DMS 273 (cell line): ENCODE results near the gene BTBD9.

Source experiments
- DNase-seq: peaks from one replicate; lab custom pipeline; 2025; ENCODE audit not compliant: unreplicated experiment; lab: John Stamatoyannopoulos, UW

BTBD9 gene

GRCh38 chr6:38153076-38153797 lies 486.5 kb downstream of the BTBD9 start:
- peak; percentile 23 for DNase-seq

- DNase-seq: no peak
These were observed 487.1 kb downstream of the BTBD9 start for GRCh38 chr6:38152620-38153019.

DNA sequence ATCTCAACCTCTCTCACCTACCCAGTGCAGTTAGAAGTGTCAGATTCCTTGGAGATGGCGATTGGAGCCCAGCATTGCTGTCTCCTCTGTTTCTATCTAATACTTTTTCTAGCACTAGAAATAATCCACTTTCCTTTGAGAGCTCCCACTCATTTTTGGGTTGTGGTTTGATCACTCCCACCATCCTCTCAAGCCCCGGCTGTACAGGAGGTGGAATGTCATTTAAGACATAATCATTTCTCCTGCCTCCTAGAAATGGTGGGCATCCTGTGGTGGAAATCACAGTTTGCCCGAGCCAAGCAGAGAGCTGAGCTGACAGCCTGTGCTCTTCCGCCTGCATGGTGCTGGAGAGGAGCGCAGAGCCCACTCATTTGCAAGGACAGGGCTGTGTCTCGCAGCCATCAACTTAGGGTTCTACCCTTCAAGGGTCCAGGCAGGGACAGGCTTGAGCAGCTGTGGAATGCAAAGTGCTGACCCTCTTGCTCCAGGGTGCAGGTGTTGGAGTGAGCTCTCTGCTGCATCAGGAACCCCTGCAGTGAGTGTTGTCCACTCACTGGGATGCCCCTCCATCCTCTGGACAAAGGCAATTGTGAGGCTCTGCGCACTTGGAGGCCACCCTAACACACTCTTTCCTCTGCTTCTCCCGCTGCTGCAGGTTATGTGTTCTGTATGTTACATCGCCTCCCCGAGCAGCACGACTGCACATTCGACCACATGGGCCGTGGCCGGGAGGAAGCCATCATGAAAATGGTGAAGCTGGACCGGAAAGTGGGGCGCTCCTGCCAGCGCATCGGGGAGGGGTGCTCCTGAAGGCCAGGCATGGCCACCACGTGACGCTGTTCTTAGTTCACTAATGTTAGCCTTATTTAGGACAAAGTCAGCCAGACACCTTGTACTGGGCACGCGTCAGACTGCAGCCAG lies 487.9 kb downstream of the BTBD9 start:
- DNase-seq: no peak

DNA sequence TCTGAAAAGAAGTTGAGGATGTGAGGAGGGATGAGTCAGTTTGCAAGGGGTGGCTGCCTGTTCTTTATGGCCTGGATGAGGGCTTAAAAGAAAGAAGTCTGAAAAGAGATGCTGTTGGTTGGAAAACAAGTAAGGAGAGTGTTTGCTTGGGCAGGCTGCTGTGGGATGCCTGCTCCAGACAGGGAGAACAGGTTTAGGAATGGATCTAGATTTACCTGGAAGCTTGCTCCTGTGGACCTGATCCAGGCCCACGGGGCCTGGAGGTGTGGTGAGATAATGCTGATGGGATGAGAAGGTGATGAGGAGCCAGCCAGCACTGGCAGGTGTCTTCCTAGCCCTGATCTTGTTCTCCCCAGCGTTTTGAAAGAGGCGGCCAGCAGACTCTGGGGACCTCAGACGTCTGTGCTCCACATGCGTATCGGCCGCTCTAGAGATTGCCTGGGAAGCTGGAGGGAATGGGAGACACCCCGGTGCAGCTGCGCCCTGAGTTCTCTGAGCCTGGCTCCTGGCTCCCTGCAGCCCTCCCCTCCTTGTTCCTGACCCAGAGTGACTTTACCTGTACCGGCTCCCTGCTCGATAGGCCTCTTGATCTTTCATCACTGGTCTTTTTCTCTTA lies 488.9 kb downstream of the BTBD9 start:
- no peak for DNase-seq

GRCh38 chr6:38150021-38150420 lies 489.7 kb downstream of the BTBD9 start:
- no peak for DNase-seq

DNA sequence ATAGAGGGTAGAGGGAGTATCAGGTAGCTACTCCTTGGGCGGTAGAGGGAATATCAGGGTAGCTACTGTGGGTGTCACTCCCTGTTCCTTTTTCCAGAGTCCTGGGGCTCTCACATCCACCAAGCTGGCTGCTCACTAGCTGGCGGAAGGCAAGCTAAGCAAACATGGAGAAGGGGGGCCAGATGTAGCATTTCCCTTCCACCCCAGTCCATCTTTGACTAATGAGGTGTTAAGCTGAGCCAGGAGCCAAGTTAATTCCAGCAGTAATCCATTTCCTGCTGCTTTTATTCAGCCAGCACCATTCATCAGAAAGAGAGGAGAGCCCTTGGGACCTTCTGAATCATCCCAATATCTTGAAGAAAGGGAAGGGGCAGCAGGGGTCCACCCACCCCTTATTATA lies 490.2 kb downstream of the BTBD9 start:
- DNase-seq: no peak

GRCh38 chr6:38148606-38149005 lies 491.1 kb downstream of the BTBD9 start:
- DNase-seq: no peak

GRCh38 chr6:38146734-38147027 lies 493.0 kb downstream of the BTBD9 start:
- DNase-seq: no peak

DNA sequence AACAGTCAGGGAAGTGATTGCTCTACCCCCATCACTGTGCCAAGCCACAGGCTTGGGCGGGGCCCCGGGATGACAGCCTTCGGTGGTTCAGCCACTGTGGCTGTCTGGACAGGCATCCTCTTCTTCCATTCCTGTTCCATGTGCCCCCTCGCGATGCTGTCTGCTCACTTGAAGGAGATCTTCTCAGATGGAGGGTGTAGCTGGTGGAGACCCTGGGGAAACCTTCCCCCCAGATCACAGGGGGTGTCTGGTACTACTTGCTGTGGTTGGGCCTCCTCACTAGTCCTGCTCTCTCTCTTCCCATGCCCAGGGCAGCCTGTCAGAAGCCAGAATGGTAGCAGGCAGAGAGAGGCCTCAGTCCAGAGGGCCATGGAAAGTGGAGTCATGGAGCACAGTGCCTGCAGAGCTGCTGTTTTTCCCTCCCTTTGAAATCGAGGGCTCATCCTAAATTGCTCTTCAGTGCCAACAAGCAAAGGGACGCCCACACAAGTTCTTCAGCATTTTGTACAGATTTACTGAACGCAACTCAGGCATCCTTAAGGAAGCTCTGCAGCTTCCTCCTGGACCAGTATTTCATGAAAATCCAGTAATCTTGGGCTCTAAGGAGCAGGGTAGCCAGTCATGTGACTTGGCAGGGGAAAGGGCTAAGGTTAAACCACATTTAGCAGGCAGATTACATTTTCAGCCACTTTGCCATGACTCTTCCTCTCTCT lies 493.6 kb downstream of the BTBD9 start:
- no peak for DNase-seq

GRCh38 chr6:38144365-38144945 lies 495.3 kb downstream of the BTBD9 start:
- DNase-seq: no peak

- no peak for DNase-seq
These were observed 496.3 kb downstream of the BTBD9 start for GRCh38 chr6:38143191-38144150.

- no peak for DNase-seq
These were observed 497.4 kb downstream of the BTBD9 start for GRCh38 chr6:38142178-38142902.

DNA sequence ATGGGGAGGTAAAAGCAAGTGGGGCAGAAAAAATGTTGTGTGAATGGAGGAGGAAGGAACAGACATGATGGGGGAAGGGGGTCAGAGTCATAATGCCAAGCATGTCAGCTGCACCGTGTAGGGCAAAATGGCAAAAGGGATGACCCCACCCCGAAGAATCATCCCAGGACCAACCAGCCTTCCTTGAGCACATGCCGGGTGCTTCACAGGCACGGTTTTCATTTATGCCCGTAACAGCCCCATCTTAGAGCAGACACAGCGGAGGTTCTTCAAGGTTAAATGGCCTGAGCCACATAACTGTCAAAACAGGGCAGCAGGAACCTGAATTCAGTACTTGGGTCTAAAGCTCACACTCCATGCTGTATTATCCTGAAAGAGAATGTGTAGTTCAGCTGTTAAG lies 498.0 kb downstream of the BTBD9 start:
- DNase-seq: no peak

DNA sequence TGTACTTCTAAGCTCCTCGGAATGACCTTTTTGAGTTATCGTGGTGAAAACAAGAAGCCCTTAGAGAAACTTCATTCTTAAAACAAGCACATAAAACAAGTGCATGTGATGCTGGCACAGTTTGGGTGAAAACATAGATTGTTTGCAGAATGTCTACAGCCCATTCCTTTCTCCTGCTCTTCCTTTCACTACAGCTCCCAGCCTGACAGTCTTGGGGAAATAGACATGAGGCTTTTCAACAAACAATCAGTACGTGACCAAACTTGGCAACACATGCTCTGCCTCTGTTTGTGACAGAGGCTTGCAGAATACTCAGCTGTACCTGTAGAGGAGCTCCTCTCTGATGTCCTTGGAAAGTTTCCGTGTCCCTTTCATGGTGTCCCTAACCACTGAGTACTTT lies 498.6 kb downstream of the BTBD9 start:
- DNase-seq: no peak

DNA sequence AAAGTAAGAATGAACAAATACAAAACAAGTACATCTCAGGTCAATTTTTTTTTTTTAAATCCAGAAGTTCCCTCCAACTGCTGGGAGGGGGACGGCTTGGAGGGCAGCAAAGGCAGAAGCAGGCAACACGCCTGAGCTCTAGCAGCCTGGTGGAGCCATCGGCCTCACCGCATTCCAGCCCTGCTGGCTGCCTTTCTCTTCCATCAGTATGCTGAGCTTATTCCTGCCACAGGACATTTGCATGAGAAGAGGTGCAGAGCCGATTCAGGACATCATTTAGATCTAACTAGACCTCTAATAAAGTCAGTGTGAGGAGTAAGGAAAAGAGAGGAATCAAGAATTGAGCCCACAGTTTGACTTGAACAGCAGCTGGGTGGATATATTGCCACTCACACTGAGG lies 501.4 kb downstream of the BTBD9 start:
- no peak for DNase-seq

- no peak for DNase-seq
These were observed 502.0 kb downstream of the BTBD9 start for GRCh38 chr6:38137608-38138265.

- DNase-seq: no peak
These were observed 503.2 kb downstream of the BTBD9 start for GRCh38 chr6:38136547-38136946.

DNA sequence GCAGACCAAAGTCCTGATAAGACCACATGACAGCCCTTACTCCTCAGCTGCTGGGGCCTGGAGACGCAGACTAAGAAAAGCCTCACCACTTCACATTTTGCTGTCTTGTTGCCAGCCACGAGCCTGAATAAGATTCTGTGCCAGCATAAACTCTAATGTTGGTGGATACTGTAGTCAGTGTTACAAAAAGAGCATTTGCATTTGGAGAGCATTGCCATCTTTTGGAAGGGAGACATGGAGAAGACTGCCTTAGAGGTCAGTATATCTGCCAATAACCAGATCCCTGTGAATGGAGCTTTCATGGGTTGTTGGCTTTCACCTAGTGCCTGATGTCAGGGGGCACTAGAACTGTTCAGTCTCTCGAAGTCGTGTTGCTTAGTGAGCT lies 505.0 kb downstream of the BTBD9 start:
- DNase-seq: no peak
